Posterior cingulate gyrus (tissue), 11 donors: ENCODE data around the gene KRT6A.

Experiments
- DNase-seq, 10 donors: peaks; one replicate each; pipeline versions ENCODE4 v3.0.0 to v3.0.0-alpha.2; 2020 to 2021; ENCODE audit warnings: mixed read lengths in 3 of 10
- intact Hi-C: fragments of 100-400 bp; cut with DNase I; formaldehyde crosslinking; loops from one replicate; pipeline ENCODE4 v1.15.1; 2023

The KRT6A gene

DNA sequence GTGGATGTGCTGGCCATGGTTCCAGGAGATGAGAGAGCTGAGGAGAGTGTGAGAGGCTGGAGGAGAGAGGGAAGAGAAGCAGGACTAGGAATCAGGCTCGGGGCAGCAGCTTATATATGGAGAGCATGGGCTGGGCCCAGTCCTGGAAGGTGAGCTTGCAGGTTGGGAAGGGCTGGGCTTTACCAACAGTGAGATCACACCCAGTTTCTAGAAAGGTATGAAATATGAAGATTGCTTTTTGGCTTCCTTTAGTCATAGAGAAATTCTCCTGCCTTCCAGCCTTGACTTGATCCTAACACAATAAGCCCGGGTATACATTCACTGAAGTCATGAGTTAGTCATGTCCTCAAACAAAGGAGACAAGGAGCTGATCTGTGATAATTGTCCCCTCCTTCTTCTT lies at the start of gene KRT6A:
Gene KRT6A, minus strand, starts transcription at position 86 of the 400 bp plus-strand sequence. Its CDS starts 69 bp downstream, at position 17.
- intact Hi-C loops: no loop called here
- DNase-seq: no peak

GRCh38 chr12:52542157-52542556 lies 49.1 kb upstream of the KRT6A start:
- intact Hi-C loops: no loop called here
- peak in 1 of 10 donors; percentile 18 for DNase-seq

- no peak for DNase-seq
- intact Hi-C loops: no loop called here
Observed at GRCh38 chr12:52541709-52542108, 48.7 kb upstream of the KRT6A start.

DNA sequence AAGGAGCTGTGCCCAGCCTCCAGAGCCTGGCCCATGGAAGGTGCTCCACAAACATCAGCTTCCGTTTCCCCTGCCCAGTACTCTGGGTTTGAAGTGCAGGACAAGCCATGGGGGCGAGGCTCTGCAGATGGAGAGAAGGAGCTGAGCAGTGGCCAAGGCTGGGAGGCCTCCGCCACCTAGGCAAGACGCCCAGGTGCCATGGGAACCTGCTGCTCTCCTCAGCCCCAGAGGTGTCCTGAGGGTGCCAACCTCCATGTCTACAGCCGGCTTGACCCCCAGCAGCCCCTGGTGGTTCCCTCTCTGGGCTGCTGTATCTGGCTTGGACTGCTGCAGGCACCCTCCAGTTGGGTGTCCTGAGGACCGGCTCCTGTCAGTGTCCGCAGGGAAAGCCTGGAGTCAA lies 47.5 kb upstream of the KRT6A start:
- intact Hi-C loops: no loop called here

GRCh38 chr12:52539821-52540173 lies 46.7 kb upstream of the KRT6A start:
- DNase-seq: no peak
- intact Hi-C loops: no loop called here

More for the DNA sequence above, 47.5 kb upstream of the KRT6A start:
- DNase-seq: no peak

DNA sequence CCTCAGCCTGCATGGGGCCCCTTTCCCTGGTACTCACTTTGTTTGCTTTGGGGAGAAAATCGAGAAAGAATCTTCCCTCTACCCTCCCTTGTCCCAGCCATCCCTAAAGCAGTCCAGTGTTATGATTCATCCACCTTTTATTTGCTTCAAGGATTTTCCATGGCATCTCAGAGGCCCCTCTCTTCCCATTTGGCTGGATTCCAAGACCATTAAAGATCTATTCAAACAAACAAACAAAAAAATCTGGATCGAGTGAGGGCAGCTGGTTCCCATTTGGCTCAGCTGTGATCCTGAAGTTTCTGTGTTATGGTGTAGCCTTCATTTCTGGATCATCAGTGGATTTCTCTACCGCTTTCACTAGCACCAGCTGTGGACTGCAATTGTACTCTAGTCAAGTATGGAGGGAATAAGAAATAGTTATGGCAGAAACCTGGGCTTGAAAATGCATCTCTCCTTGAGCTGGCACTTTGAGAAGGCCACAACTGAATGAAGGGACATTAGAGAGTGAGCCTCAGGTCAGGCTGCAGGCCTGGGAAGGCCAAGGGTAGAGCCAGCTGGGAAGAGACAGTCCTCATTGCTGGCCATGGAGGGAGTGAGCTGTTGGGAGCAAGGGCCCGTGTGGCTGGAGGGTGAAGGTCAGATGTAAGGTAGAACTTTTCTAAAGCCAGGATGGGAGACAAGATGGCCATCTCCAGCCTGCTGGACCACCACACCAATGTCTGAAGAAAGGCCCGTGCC lies 46.2 kb upstream of the KRT6A start:
- no peak for DNase-seq
- intact Hi-C loops: no loop called here

GRCh38 chr12:52537101-52537500 lies 44.0 kb upstream of the KRT6A start:
- peak in 1 of 10 donors; percentile 62 for DNase-seq
- intact Hi-C loops: no loop called here

- no peak for DNase-seq
- intact Hi-C loops: no loop called here
Observed at GRCh38 chr12:52535574-52535973, 42.5 kb upstream of the KRT6A start.

- peak in 1 of 10 donors; percentile 7 for DNase-seq
- intact Hi-C loops: no loop called here
Observed at GRCh38 chr12:52534482-52534881, 41.4 kb upstream of the KRT6A start.

DNA sequence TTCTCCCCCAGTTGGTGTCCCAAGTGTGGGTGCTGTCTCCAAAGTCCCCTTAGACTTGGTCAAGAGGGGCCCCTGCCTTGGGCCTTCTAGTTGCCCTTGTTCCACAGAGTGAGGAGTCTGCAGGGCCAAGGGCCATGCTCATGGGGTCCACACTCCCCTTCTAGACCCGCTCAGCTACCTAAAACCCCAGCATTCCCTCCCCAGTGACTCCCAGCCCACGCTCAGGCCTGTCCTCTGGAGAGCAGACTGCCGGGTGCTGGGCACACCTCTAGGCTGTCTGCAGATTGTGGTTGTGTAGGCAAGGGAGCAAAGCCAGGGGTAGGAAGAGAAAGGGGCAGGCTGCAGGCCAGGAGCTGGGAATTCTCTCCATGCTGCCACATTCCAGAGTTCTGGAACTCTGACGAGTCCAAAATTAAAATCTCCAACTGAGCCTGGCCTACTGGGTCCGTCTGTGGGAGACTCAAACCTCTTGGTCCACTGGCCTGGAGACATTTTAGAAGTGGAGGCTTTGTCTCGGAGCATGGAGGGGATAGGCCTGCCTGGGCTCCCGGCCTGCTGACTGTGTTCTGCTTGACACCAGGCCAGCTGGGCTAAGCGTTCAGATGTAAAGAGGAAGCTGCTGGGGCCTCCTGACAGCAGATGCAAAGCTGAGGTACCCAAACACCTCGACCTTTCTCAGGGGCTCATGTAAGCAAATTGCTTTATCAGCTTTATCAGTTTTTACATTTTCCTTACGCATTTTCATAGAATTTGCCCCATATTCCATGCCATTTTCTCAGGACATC lies 40.8 kb upstream of the KRT6A start:
- no peak for DNase-seq
- intact Hi-C loops: no loop called here

GRCh38 chr12:52532636-52533035 lies 39.6 kb upstream of the KRT6A start:
- DNase-seq: no peak
- intact Hi-C loops: no loop called here

DNA sequence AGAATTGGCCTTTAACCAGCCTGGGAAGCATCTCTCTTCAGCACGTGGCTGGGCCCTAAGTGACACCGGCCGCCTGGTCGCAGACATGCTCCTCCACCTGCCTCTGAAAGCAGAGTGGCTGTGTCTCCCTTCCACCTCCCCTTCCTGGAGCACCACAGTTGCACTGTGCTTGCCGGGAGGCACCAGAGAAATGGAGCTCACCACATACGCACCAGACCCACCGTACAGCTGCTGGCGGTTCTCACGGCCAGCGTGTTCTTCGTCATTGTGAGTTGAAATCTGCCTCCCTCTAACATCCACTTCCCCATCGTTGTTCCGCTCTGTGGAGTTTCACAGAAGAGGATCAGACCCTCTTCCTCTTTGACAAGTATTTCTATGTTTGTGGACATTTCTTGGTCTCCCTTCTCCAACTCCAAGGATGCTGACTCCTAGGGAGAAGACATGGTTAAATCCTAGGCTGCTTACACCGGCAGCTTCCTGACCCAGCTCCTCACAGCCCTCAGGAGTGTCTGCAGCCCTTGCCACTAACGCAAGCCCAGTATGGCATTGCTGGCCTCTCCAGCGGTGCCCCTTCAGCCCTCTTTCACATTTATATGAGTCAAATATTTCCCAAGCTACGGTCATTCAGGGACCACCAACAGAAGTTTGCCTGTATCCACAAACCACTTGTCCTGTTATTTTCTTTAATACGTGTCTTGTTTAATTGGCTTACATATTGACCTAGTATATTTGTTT lies 38.7 kb upstream of the KRT6A start:
- intact Hi-C loops: no loop called here
- no peak for DNase-seq

DNA sequence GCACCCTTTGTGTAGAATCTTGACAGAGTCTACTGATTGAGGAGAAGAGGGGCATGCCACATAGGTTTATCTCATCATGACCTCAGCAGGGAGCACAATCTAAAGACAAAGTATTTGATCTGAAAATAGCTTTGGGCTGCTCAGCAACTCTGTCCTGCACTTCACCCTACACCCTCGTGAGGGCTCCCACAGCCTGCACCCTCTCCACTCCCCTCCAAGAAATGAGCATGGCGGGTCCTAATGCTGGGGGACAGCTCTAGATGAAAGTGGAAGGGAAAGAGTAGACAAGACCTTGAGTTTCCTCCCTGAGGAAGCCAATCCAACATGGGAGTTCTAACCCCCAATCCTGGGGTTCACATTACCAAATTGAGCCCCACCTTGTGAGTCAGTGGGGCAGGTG lies 37.8 kb upstream of the KRT6A start:
- intact Hi-C loops: no loop called here

DNA sequence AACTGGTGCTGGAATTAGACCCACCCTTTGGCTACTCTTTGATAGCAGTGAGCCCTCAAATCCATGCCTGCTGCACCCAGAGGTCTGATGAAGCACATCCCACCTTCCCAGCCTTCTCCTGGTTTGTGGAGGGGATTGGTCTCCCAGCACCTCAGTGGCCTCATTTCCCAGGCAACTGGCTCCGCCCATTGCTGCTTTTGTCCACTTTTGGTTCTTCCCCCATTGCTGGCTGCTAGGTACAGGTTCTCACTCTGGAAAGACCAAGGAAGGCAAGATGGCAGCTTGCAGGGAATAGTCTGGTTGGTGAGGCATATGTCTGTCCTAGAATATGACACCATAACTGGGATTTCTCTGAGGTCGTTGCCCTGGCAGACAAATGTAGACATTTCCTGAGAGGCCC lies 37.3 kb upstream of the KRT6A start:
- intact Hi-C loops: no loop called here
- DNase-seq: no peak

More for the DNA sequence above, 37.8 kb upstream of the KRT6A start:
- DNase-seq: no peak

DNA sequence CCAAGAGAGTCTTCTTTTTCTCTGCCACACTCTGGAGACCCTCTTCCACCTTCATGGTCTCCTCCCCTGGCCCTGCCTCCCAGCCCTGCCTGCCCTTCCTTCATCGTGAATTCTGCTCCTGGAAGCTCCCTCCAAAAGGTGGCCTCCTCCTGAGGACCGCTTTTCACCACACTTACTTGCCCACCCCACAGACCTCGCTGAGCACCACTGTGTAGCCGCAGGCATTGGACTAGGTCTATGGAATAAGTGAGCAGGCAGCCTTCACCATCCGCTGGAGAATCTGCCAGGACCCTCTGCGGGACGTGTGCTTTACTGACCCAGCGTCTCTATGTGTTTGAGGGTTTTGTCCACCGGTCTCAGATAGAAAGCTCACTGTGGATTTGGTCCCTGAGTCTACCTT lies 36.8 kb upstream of the KRT6A start:
- DNase-seq: no peak

GRCh38 chr12:52529417-52529816 lies 36.4 kb upstream of the KRT6A start:
- no peak for DNase-seq
- intact Hi-C loops: no loop called here

More for the DNA sequence above, 36.8 kb upstream of the KRT6A start:
- intact Hi-C loops: no loop called here

DNA sequence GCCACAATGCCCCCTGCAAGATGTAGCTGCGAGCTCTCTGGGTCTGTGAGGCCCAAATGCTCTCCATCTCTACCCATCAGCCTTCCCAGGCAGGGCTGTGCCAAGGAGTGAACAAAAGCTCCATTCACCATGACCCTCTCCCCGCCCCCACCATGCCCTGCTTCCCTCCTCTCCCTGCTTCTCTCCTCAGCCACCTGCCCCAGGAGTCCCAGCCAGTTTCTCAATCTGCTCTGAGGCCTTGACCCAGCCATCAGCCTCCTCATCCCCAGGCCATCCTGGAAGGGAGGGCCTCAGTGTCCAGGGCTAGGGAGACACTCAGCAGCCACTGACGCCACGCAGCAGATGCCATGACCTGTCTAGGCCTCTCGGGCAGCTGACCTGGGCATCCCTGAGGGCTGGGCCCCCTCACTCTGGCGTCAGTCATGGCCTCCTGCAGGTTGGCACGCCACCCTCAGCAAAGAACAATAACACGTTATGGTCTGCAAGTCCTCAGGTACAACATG lies 35.6 kb upstream of the KRT6A start:
- DNase-seq: peak in 8 of 10 donors; percentile 29 to 93 (median 66)
- intact Hi-C loops: no loop called here

GRCh38 chr12:52527121-52527800 lies 34.2 kb upstream of the KRT6A start:
- peak in 1 of 10 donors; percentile 3 for DNase-seq
- intact Hi-C loops: no loop called here

GRCh38 chr12:52526511-52526951 lies 33.5 kb upstream of the KRT6A start:
- intact Hi-C loops: no loop called here

More at GRCh38 chr12:52526511-52526951, 33.5 kb upstream of the KRT6A start:
- no peak for DNase-seq
